ENCODE measurements around the gene MPIG6B. TPM values are rescaled to one million over a fixed set of nuclear protein-coding genes. Genes with fewer than 3 reads are reported as not detected.
"Not testable (repeated sequence)": the region's sequence is repeated elsewhere in the genome, so short reads cannot be mapped to it uniquely, and the experiment has no call there.

Gene MPIG6B
- total and polyA plus RNA-seq, 2 experiments from 2014 or later = not detected

DNA sequence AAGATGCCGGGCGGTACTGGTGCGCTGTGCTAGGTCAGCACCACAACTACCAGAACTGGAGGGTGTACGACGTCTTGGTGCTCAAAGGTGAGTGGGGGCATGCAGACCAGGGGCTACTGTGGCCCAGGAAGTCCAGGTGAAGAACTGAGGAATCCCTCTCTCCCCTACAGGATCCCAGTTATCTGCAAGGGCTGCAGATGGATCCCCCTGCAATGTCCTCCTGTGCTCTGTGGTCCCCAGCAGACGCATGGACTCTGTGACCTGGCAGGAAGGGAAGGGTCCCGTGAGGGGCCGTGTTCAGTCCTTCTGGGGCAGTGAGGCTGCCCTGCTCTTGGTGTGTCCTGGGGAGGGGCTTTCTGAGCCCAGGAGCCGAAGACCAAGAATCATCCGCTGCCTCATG, 15.5 kb upstream of the MPIG6B start:
- H3K36me3 ChIP-seq (ENCODE audit: low read depth) = no peaks in the 10 kb centered on the region
- H3K27me3 ChIP-seq (replicated peaks; ENCODE audit: insufficient read depth) = no peaks in the 10 kb centered on the region
- H3K4me2 ChIP-seq (ENCODE audit: unreplicated experiment) = no peak overlapping the region
- WGBS, 2 experiments (ENCODE audit: low coverage in 1 of 2, low lambda C conversion rate in 2 of 2, missing lambda C conversion rate in 2 of 2) = 77 to 78% methylated on average over 10 of the region's 10 CpGs
- peaks cover 1% of the 10 kb centered on the region for H3K79me2 ChIP-seq (ENCODE audit: insufficient read depth)
- H3K9me2 ChIP-seq (ENCODE audit: insufficient read depth) = no peaks in the 10 kb centered on the region
- H4K20me1 ChIP-seq (ENCODE audit: insufficient read depth) = no peaks in the 10 kb centered on the region
- no peak overlapping the region for H3K27ac ChIP-seq
- H3K4me3 ChIP-seq = no peak overlapping the region
- in situ Hi-C loops (cut with MboI) = no loop called here
- H3K4me1 ChIP-seq (ENCODE audit: insufficient read depth) = no peaks in the 10 kb centered on the region
- H3K9ac ChIP-seq = no peak overlapping the region
- no peak for TF ChIP-seq EZH2 (IDR thresholded peaks at IDR 0.05; ENCODE audit: insufficient read depth, poor library complexity, severe bottlenecking)
- TF ChIP-seq EZH2phosphoT487 (IDR thresholded peaks at IDR 0.05; ENCODE audit: insufficient read depth, low read depth) = no peak
- no peak for DNase-seq
- H2AFZ ChIP-seq = no peak overlapping the region
- H3K9me3 ChIP-seq (ENCODE audit: low read depth) = no peaks in the 10 kb centered on the region
- H3F3A ChIP-seq (ENCODE audit: insufficient read depth) = no peaks in the 10 kb centered on the region

DNA sequence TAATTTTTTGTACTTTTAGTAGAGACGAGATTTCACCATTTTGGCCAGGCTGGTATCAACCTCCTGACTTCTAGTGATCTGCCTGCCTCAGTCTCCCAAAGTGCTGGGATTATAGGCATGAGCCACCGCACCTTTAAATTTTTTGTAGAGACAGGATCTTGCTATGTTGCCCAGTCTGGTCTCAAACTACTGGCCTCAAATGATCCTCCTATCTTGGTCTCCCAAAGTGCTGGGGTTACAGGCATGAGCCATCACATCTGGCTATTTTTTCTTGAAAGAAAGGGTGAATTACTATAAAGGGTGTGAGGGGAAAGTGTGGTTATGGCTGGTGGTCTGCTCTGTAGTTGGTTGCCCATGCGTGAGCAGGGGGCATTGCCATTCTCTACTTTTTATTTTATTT, 14.9 kb upstream of the MPIG6B start:
- Histone ChIP-seq H3K4me3 (no peak overlapping the region), H2AFZ (no peak overlapping the region), H3K4me1 (ENCODE audit: insufficient read depth) (no peaks in the 10 kb centered on the region), H3K27ac (no peak overlapping the region), H3K27me3 (replicated peaks; ENCODE audit: insufficient read depth) (no peaks in the 10 kb centered on the region), H3F3A (ENCODE audit: insufficient read depth) (no peaks in the 10 kb centered on the region), H3K9me2 (ENCODE audit: insufficient read depth) (no peaks in the 10 kb centered on the region), H3K9me3 (ENCODE audit: low read depth) (no peaks in the 10 kb centered on the region), H3K4me2 (ENCODE audit: unreplicated experiment) (no peak overlapping the region), H3K9ac (no peak overlapping the region), H3K36me3 (ENCODE audit: low read depth) (no peaks in the 10 kb centered on the region), H4K20me1 (ENCODE audit: insufficient read depth) (no peaks in the 10 kb centered on the region), H3K79me2 (ENCODE audit: insufficient read depth) (no peaks in the 10 kb centered on the region)
- in situ Hi-C loops (cut with MboI) = no loop called here
- 75 to 82% methylated on average over 3 of the region's 3 CpGs for WGBS, 2 experiments (ENCODE audit: low coverage in 1 of 2, low lambda C conversion rate in 2 of 2, missing lambda C conversion rate in 2 of 2)
- TF ChIP-seq EZH2 (IDR thresholded peaks at IDR 0.05; ENCODE audit: insufficient read depth, poor library complexity, severe bottlenecking) = no peak
- TF ChIP-seq EZH2phosphoT487 (IDR thresholded peaks at IDR 0.05; ENCODE audit: insufficient read depth, low read depth) = no peak
- no peak for DNase-seq

DNA sequence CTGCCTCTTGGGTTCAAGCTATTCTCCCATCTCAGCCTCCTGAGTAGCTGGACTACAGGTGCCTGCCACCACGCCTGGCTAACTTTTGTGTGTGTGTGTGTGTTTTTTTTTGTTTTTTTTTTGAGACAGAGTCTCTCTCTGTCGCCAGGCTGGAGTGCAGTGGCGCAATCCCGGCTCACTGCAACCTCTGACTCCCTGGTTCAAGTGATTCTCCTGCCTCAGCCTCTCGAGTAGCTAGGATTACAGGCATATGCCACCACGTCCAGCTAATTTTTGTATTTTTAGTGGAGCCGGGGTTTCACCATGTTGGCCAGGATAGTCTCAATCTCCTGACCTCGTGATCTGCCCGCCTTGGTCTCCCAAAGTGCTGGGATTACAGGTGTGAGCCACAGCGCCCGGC, 14.0 kb upstream of the MPIG6B start:
- H3K9me2 ChIP-seq (ENCODE audit: insufficient read depth); DNase-seq: not testable (repeated sequence)
- 76 to 82% methylated on average over 11 of the region's 11 CpGs for WGBS, 2 experiments (ENCODE audit: low coverage in 1 of 2, low lambda C conversion rate in 2 of 2, missing lambda C conversion rate in 2 of 2)

DNA sequence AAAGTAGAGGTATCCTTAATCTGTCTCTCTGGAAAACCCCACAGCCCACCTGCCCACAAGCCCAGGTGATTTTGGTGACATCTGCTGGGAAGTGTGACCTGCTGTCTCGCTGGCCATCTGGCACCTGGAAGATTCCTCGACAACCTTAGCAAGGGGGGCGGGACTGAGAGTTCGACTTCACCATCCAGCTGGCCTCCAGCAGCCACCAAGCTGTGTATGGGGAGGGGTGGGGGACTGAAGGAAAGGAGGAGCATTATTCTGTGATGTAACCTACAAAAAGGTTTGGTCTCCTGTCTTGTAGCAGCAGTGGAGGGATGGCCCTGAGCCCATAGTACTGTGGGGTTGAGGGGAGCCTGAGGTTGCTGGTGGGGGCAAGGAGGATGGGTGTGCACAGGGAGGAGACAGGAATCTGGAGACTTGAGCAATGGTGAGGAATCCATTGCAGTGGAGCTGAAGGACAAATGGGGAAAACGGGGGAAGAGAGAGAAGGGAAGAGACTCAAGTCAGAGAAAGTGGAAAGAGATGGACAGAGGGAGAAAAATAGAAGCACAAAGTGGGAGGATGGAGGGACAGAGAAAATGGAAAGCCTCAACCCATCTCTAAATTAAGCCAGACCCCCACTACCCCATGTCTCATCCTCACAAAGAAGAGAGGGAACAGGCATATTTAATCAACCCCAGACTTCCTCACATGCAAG, 12.5 kb upstream of the MPIG6B start:
- Histone ChIP-seq H4K20me1 (ENCODE audit: insufficient read depth) (no peaks in the 10 kb centered on the region), H3K4me3 (no peak overlapping the region), H3K9me3 (ENCODE audit: low read depth) (no peaks in the 10 kb centered on the region), H3K27ac (no peak overlapping the region), H3K36me3 (ENCODE audit: low read depth) (no peaks in the 10 kb centered on the region), H3K9ac (no peak overlapping the region), H3K27me3 (replicated peaks; ENCODE audit: insufficient read depth) (no peaks in the 10 kb centered on the region), H3K4me2 (ENCODE audit: unreplicated experiment) (no peak overlapping the region), H2AFZ (no peak overlapping the region), H3K9me2 (ENCODE audit: insufficient read depth) (no peaks in the 10 kb centered on the region), H3K79me2 (ENCODE audit: insufficient read depth) (no peaks in the 10 kb centered on the region), H3K4me1 (ENCODE audit: insufficient read depth) (no peaks in the 10 kb centered on the region), H3F3A (ENCODE audit: insufficient read depth) (no peaks in the 10 kb centered on the region)
- DNase-seq = no peak
- TF ChIP-seq EZH2phosphoT487 (IDR thresholded peaks at IDR 0.05; ENCODE audit: insufficient read depth, low read depth) (no peak), EZH2 (IDR thresholded peaks at IDR 0.05; ENCODE audit: insufficient read depth, poor library complexity, severe bottlenecking) (no peak)
- 26 to 31% methylated on average over 4 to 5 of the region's 5 CpGs for WGBS, 2 experiments (ENCODE audit: low coverage in 1 of 2, low lambda C conversion rate in 2 of 2, missing lambda C conversion rate in 2 of 2)
- in situ Hi-C loops (cut with MboI) = no loop called here

More for the DNA sequence above, 14.0 kb upstream of the MPIG6B start:
- in situ Hi-C loops (cut with MboI); H3K27ac ChIP-seq; H3K4me1 ChIP-seq (ENCODE audit: insufficient read depth); H3K9me3 ChIP-seq (ENCODE audit: low read depth); H3F3A ChIP-seq (ENCODE audit: insufficient read depth); H3K9ac ChIP-seq; H3K79me2 ChIP-seq (ENCODE audit: insufficient read depth); H3K36me3 ChIP-seq (ENCODE audit: low read depth); H2AFZ ChIP-seq; H3K4me2 ChIP-seq (ENCODE audit: unreplicated experiment); H3K4me3 ChIP-seq; H3K27me3 ChIP-seq (replicated peaks; ENCODE audit: insufficient read depth); H4K20me1 ChIP-seq (ENCODE audit: insufficient read depth): not testable (repeated sequence)

GRCh38 chr6:31711233-31711632, 11.9 kb upstream of the MPIG6B start:
- Histone ChIP-seq H3K4me3 (no peak overlapping the region), H3K27me3 (replicated peaks; ENCODE audit: insufficient read depth) (no peaks in the 10 kb centered on the region), H4K20me1 (ENCODE audit: insufficient read depth) (no peaks in the 10 kb centered on the region), H3K79me2 (ENCODE audit: insufficient read depth) (no peaks in the 10 kb centered on the region), H3K9ac (no peak overlapping the region), H3K36me3 (ENCODE audit: low read depth) (no peaks in the 10 kb centered on the region), H2AFZ (no peak overlapping the region), H3K27ac (no peak overlapping the region), H3K9me2 (ENCODE audit: insufficient read depth) (no peaks in the 10 kb centered on the region), H3K4me1 (ENCODE audit: insufficient read depth) (no peaks in the 10 kb centered on the region), H3K4me2 (ENCODE audit: unreplicated experiment) (no peak overlapping the region), H3F3A (ENCODE audit: insufficient read depth) (no peaks in the 10 kb centered on the region), H3K9me3 (ENCODE audit: low read depth) (no peaks in the 10 kb centered on the region)
- no peak for TF ChIP-seq EZH2 (IDR thresholded peaks at IDR 0.05; ENCODE audit: insufficient read depth, poor library complexity, severe bottlenecking)
- TF ChIP-seq EZH2phosphoT487 (IDR thresholded peaks at IDR 0.05; ENCODE audit: insufficient read depth, low read depth) = no peak
- WGBS, 2 experiments (ENCODE audit: low coverage in 1 of 2, low lambda C conversion rate in 2 of 2, missing lambda C conversion rate in 2 of 2) = 64 to 72% methylated on average over 7 to 8 of the region's 8 CpGs
- DNase-seq = no peak
- in situ Hi-C loops (cut with MboI) = no loop called here

Data from GM23248 (cell line).